Endothelial cell of umbilical vein (primary cell): ENCODE results near the gene EDA. TPM values are rescaled to one million over a fixed set of nuclear protein-coding genes. Genes with fewer than 3 reads are reported as not detected.

Source experiments
- BruUV-seq: library from RNA; stranded (reverse); fragments of 400-500 nt; replicated peaks from 2 replicates; lab custom pipeline; 2021; lab: Mats Ljungman, UMichigan
- CTCF ChIA-PET: fragments of 300-600, 350-600 bp; sonication (Branson Sonifier 250); formaldehyde crosslinking; loops from one replicate; lab custom pipeline; 2021; ENCODE audit warnings: antibody characterized with exemption, inconsistent platforms; lab: Charles Lee
- POLR2A ChIA-PET: fragments of 300-600, 350-600 bp; sonication (Branson Sonifier 250); formaldehyde crosslinking; loops from one replicate; lab custom pipeline; 2021; ENCODE audit warnings: antibody characterized with exemption, inconsistent platforms; lab: Charles Lee
- DNase-seq: peaks from one replicate; pipeline ENCODE4 v3.0.0-alpha.2; 2011; ENCODE audit warnings: low read depth, low spot score
- FAIRE-seq: peaks from 2 replicates; lab custom pipeline; 2011; peaks lifted over from hg19 to GRCh38; lab: Jason Lieb, UNC
- H2AFZ ChIP-seq: 2 replicates; pipeline ENCODE4 v1.6.0; 2012; ENCODE audit warnings: low read depth, low read length, control low read depth, inconsistent platforms
- H3K27ac ChIP-seq: 2 replicates; pipeline ENCODE4 v1.5.1; 2011; ENCODE audit warnings: low read depth, mild to moderate bottlenecking, control low read depth, low read length, moderate library complexity; ENCODE audit not compliant: insufficient read depth
- H3K27me3 ChIP-seq, 2 experiments: 2 replicates each; pipeline versions ENCODE4 v1.6.0 to v1.6.1; 2011; ENCODE audit warnings: low read length in 2 of 2, mixed read lengths in 1 of 2; ENCODE audit not compliant: control insufficient read depth in 2 of 2, insufficient read depth in 2 of 2
- H3K36me3 ChIP-seq, 2 experiments: 2 replicates in 1 of 2; 3 replicates in 1 of 2; pipeline ENCODE4 v1.5.1; 2011; ENCODE audit warnings: low read length in 2 of 2, mild to moderate bottlenecking in 1 of 2, moderate library complexity in 1 of 2; ENCODE audit not compliant: control insufficient read depth in 2 of 2, insufficient read depth in 2 of 2; ENCODE audit errors: extremely low read depth in 1 of 2
- H3K4me1 ChIP-seq: 3 replicates; pipeline ENCODE4 v1.5.1; 2011; ENCODE audit warnings: mild to moderate bottlenecking, low read length; ENCODE audit not compliant: control insufficient read depth, insufficient read depth; ENCODE audit errors: extremely low read depth
- H3K4me2 ChIP-seq: 2 replicates; pipeline ENCODE4 v1.6.1; 2011; ENCODE audit warnings: low read length, control low read depth, mixed read lengths; ENCODE audit not compliant: insufficient read depth
- H3K4me3 ChIP-seq, 3 experiments: fragments of 200-600 bp in 1 of 3; sonication (generic), shearing (Covaris generic) in 1 of 3; replicated peaks in 1 of 3; 2 replicates each; pipeline ENCODE4 v1.5.1; 2011 to 2016; ENCODE audit warnings: control low read depth in 3 of 3, low read length in 3 of 3, mild to moderate bottlenecking in 2 of 3, inconsistent platforms in 1 of 3, low read depth in 1 of 3, moderate library complexity in 1 of 3; ENCODE audit not compliant: insufficient read depth in 1 of 3
- H3K79me2 ChIP-seq: 2 replicates; pipeline ENCODE4 v1.6.0; 2012; ENCODE audit warnings: low read length, inconsistent platforms; ENCODE audit not compliant: control insufficient read depth, insufficient read depth
- H3K9ac ChIP-seq: replicated peaks from 2 replicates; pipeline ENCODE3; 2011; ENCODE audit warnings: low read length, control low read depth; ENCODE audit not compliant: insufficient read depth; ENCODE audit errors: extremely low read depth
- H3K9me1 ChIP-seq: replicated peaks from 3 replicates; pipeline ENCODE4 v1.6.0; 2011; ENCODE audit warnings: mild to moderate bottlenecking, low read length; ENCODE audit not compliant: control insufficient read depth, insufficient read depth; ENCODE audit errors: extremely low read depth
- H3K9me3 ChIP-seq: replicated peaks from 2 replicates; pipeline ENCODE4 v1.5.1; 2012; ENCODE audit warnings: low read length, inconsistent platforms; ENCODE audit not compliant: control insufficient read depth, insufficient read depth
- H4K20me1 ChIP-seq: replicated peaks from 2 replicates; pipeline ENCODE3; 2011; ENCODE audit warnings: mild to moderate bottlenecking, low read length; ENCODE audit not compliant: control insufficient read depth, insufficient read depth; ENCODE audit errors: extremely low read depth
- EZH2 ChIP-seq: IDR thresholded peaks from 2 replicates; pipeline ENCODE4 v1.6.1; 2012; ENCODE audit warnings: borderline replicate concordance, low read depth, mild to moderate bottlenecking, moderate library complexity, low read length, inconsistent platforms; ENCODE audit not compliant: severe bottlenecking
- FOS ChIP-seq: IDR thresholded peaks from 2 replicates; pipeline ENCODE4 v1.6.1; 2011; ENCODE audit warnings: mild to moderate bottlenecking, low read length, moderate library complexity, borderline replicate concordance; ENCODE audit not compliant: insufficient read depth
- GATA2 ChIP-seq: IDR thresholded peaks from 2 replicates; pipeline ENCODE4 v1.7.0; 2011; ENCODE audit warnings: low read depth, mild to moderate bottlenecking, moderate library complexity, mixed read lengths, low read length; ENCODE audit not compliant: insufficient read length, insufficient read depth
- JUN ChIP-seq: IDR thresholded peaks from 2 replicates; pipeline ENCODE4 v1.6.1; 2011; ENCODE audit warnings: borderline replicate concordance, low read depth; ENCODE audit not compliant: insufficient read length, insufficient read depth
- MAX ChIP-seq: IDR thresholded peaks from 2 replicates; pipeline ENCODE4 v1.6.1; 2011; ENCODE audit not compliant: insufficient read depth, insufficient read length
- MYC ChIP-seq: IDR thresholded peaks from one replicate; pipeline ENCODE4 v1.6.1; 2011; ENCODE audit warnings: mild to moderate bottlenecking, low read depth, low read length
- POLR2A ChIP-seq: IDR thresholded peaks from 2 replicates; pipeline ENCODE4 v1.6.1; 2012; ENCODE audit warnings: low read depth, mild to moderate bottlenecking, control low read depth, low read length
- POLR2AphosphoS5 ChIP-seq: IDR thresholded peaks from 2 replicates; pipeline ENCODE4 v1.6.1; 2012; ENCODE audit warnings: low read depth, mild to moderate bottlenecking, control low read depth, low read length, moderate library complexity; ENCODE audit not compliant: insufficient read depth
- dilution Hi-C: fragments of 300-500 bp; cut with MboI; formaldehyde crosslinking; loops from one replicate; pipeline ENCODE4 v1.15.0; 2019; ENCODE audit warnings: low sequenced_read_pairs; ENCODE audit not compliant: extremely low pct_ligation_motif_present
- intact Hi-C: fragments of 100-400 bp; cut with micrococcal nuclease; formaldehyde crosslinking; loops from one replicate; pipeline ENCODE4 v1.10.0; 2022
- polyA plus RNA-seq, 4 experiments: library from polyadenylated mRNA; depleted of rRNA in 3 of 4; stranded (reverse) in 3 of 4; unstranded in 1 of 4; fragments of >200 nt; gene quantifications; 2 replicates each; pipeline versions ENCODE4 v1.2.1 to v1.2.3, GENCODE V29; 2011 to 2012; ENCODE audit warnings: missing spikeins in 1 of 4
- total RNA-seq: library from RNA; stranded (reverse); gene quantifications from 2 replicates; pipeline ENCODE4 v1.2.3, GENCODE V29; 2021
- TF ChIP-seq, protein P1 (sequence below), 2 donors: IDR thresholded peaks; 1 replicate in 1 of 2; 2 replicates in 1 of 2; pipeline ENCODE4 v1.5.1; 2011; ENCODE audit warnings: low read length in 2 of 2, mild to moderate bottlenecking in 2 of 2, moderate library complexity in 2 of 2, control low read depth in 1 of 2, inconsistent platforms in 1 of 2, low read depth in 1 of 2; ENCODE audit not compliant: insufficient read depth in 1 of 2; ENCODE audit errors: extremely low read depth in 1 of 2

EDA gene
- total and polyA plus RNA-seq, 2 donors (not counting 3 experiments of a cell fraction or from before 2014, with no cell fraction given) = 0.37 to 1.2 TPM

DNA sequence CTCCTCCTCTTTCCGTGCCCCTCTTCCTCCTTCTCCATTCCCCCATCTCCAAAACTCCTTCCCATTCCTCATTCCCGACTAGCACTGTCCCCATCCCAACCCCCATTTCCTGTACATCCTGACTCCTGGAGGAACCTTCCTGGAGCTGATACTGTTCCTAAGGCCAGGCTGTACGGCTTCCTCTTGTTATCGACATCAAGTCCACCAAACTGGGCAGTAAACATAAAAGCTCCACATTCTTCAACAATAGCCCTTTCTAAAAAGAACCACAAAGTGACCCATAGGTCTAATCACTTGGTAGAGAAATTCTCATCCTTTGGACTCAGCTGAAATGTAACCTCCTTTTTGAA lies 410.9 kb downstream of the EDA start:
- no peak for TF ChIP-seq POLR2AphosphoS5
- peak; percentile 61 for TF ChIP-seq GATA2
- no peak overlapping the region for H3K9ac ChIP-seq
- no peaks in the 10 kb centered on the region for H3K9me1 ChIP-seq
- peak overlapping the region; percentile 61 for H3K27ac ChIP-seq
- peaks cover 54% of the 10 kb centered on the region for H3K4me1 ChIP-seq
- DNase-seq = peak; percentile 61
- H3K36me3 ChIP-seq = no peaks in the 10 kb centered on the region
- no peaks in the 10 kb centered on the region for H3K27me3 ChIP-seq
- POLR2A ChIA-PET = no interaction called here
- CTCF ChIA-PET = interaction anchor here (0.9 to 2.9 kb wide), 7 partner anchors 13 to 602 kb away, joined by 3 to 28 read pairs (median 4); partner anchors contain the start of gene IGBP1
- H4K20me1 ChIP-seq = no peaks in the 10 kb centered on the region
- H3K9me3 ChIP-seq = no peaks in the 10 kb centered on the region
- intact Hi-C loops (loop anchor here (2.0 kb wide), 1 partner anchor 38 kb away; no protein-coding TSS in a partner anchor), dilution Hi-C loops (no loop called here)
- FAIRE-seq = peak; percentile 78
- peak overlapping the region; percentile 40 for H2AFZ ChIP-seq
- H3K79me2 ChIP-seq = no peaks in the 10 kb centered on the region
- H3K4me3 ChIP-seq = no peak overlapping the region
- no TSS peak for BruUV-seq
- peak overlapping the region; percentile 67 for H3K4me2 ChIP-seq

DNA sequence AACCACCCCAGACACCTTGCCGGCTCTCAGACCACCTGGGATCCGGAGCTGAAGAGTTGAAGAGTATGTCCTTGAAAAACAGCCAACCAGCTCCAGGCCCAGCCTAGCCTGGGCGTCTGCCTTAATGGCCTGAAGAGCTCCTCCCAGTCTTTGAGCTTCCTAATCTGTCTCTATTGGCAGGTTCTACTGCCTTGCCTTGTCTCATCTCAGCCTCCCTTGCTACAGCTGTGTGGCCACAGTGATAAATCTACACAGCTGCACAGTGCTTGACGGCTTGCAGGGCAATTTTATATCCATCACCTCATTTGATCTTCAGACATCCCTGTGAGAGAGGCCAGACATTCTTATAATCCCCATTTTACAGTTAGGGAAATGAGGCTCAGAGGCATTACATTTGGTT lies 413.9 kb downstream of the EDA start:
- H3K4me1 ChIP-seq = peaks cover 39% of the 10 kb centered on the region
- CTCF ChIA-PET = interaction anchor here (0.6 to 3.8 kb wide), 19 partner anchors 9 to 605 kb away, joined by 3 to 69 read pairs (median 4); partner anchors contain the start of genes EDA and NALF2
- peak overlapping the region; percentile 59 for H2AFZ ChIP-seq
- no peak overlapping the region for H3K27ac ChIP-seq
- dilution Hi-C loops = no loop called here
- POLR2A ChIA-PET = no interaction called here
- H3K4me3 ChIP-seq = no peak overlapping the region
- no peaks in the 10 kb centered on the region for H3K9me3 ChIP-seq
- DNase-seq (no peak), FAIRE-seq (no peak)
- no TSS peak for BruUV-seq
- no peaks in the 10 kb centered on the region for H3K79me2 ChIP-seq
- H3K9ac ChIP-seq = no peak overlapping the region
- no peaks in the 10 kb centered on the region for H3K36me3 ChIP-seq
- TF ChIP-seq MYC = no peak
- TF ChIP-seq FOS = no peak
- TF ChIP-seq POLR2AphosphoS5 = no peak
- no peak for TF ChIP-seq JUN
- TF ChIP-seq MAX = no peak
- no peak for TF ChIP-seq GATA2
- TF ChIP-seq, protein P1, sequence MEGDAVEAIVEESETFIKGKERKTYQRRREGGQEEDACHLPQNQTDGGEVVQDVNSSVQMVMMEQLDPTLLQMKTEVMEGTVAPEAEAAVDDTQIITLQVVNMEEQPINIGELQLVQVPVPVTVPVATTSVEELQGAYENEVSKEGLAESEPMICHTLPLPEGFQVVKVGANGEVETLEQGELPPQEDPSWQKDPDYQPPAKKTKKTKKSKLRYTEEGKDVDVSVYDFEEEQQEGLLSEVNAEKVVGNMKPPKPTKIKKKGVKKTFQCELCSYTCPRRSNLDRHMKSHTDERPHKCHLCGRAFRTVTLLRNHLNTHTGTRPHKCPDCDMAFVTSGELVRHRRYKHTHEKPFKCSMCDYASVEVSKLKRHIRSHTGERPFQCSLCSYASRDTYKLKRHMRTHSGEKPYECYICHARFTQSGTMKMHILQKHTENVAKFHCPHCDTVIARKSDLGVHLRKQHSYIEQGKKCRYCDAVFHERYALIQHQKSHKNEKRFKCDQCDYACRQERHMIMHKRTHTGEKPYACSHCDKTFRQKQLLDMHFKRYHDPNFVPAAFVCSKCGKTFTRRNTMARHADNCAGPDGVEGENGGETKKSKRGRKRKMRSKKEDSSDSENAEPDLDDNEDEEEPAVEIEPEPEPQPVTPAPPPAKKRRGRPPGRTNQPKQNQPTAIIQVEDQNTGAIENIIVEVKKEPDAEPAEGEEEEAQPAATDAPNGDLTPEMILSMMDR (IDR thresholded peaks at IDR 0.05; ENCODE audit: extremely low read depth in 1 of 2, insufficient read depth in 1 of 2, low read depth in 1 of 2, low read length in 2 of 2) = no peak
- no peak for TF ChIP-seq EZH2
- no peak for TF ChIP-seq POLR2A
- H3K4me2 ChIP-seq = no peak overlapping the region
- H3K27me3 ChIP-seq = no peaks in the 10 kb centered on the region
- intact Hi-C loops = loop anchor here (1.0 to 5.0 kb wide), 3 partner anchors 412 to 608 kb away; no protein-coding TSS in a partner anchor
- H3K9me1 ChIP-seq = no peaks in the 10 kb centered on the region
- no peaks in the 10 kb centered on the region for H4K20me1 ChIP-seq
